Stimulated activated CD4-positive, alpha-beta T cell treated with anti-CD3 and anti-CD28 coated beads, TNF-alpha, amount 100 ng/mL, for 24 hours (primary cell): ENCODE data around the gene FBXL7.

Experiments used
- DNase-seq, 3 experiments: peaks; one replicate each; pipeline ENCODE4 v3.0.0-alpha.2; 2020; ENCODE audit warnings: low read depth in 3 of 3

FBXL7 gene

DNA sequence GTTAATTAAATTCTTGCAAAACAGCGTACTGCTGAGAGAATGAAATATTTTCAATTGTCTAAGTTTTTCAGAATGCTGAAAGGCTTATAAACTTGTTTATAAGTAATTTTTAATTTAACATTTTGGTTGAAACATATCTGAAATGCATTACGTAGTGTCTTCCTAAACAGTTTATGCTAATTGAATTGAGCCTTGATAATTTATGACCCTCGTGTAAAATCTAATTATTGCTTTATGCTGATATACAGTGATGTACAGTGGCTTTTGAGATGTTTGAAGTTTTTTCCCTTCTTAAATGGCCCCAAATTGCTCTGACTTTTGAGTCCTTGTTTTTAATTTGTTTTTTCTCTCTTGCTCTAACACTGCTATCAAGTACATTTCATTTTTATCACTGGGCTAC is 262.7 kb downstream of the FBXL7 start:
- no peak for DNase-seq

DNA sequence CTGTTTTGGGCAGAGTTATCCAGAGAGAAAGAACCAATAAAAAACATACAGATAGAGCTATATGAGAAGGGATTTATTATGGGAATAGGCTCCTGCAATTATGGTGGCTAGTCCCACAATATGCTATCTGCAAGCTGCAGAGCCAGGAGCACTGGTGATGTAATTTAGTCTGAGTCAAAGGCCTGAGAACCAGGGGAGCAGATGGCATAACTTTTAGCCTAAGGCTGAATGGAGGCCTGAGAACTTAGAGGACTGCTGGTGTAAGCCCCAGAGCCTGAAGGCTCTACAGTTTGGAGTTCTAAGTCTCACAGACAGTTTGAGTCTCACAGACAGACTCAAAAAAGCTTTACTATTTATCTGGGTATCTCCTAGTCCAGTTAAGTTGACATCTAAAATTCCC is 263.8 kb downstream of the FBXL7 start:
- DNase-seq, result no peak

- DNase-seq, result no peak
These were observed 269.0 kb downstream of the FBXL7 start for GRCh38 chr5:15768936-15769335.

DNA sequence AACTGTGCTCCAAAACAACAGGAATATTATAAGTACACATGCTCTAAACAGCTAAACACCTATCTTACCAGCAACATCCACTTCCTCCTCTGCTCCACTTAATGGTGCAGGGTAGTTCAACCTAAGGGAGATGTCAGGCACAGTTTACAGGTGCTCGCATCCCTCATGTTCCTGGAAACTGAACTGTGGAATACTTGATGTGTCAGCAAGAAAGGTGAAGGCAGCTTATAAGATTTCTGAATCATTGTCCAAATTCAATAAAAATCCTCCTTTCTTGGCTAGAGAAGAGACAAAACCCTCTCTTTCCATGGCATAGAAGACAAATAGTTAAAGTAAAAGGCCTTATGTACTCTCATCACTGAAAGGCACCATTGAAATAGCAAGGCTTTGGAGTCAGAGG is 272.2 kb downstream of the FBXL7 start:
- no peak for DNase-seq

GRCh38 chr5:15774632-15775031 is 274.7 kb downstream of the FBXL7 start:
- no peak for DNase-seq

GRCh38 chr5:15776346-15776745 is 276.4 kb downstream of the FBXL7 start:
- no peak for DNase-seq

GRCh38 chr5:15783734-15784133 is 283.8 kb downstream of the FBXL7 start:
- DNase-seq, result no peak

DNA sequence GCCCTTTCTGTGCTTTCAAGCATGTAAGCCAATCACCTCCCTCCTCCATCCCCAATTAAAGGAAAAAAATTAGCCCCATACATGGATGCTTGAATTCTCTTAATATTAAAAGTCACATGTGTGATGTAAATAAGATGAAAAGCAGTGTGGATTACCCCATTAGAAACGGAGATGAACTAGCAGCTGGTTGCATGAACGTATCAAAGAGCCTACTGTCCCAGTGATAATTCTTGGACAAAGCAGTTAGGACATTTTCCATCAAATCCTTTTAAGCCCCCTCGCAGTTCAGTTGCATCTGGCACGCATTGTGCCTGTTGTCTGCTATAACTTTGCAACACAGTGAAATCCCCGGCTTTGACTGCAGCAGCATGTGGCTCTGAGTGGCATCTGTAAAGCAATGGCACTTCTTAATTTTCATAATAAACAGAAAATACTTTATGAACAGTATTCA is 285.6 kb downstream of the FBXL7 start:
- DNase-seq, result no peak

GRCh38 chr5:15786326-15786725 is 286.3 kb downstream of the FBXL7 start:
- no peak for DNase-seq

GRCh38 chr5:15786884-15787283 is 286.9 kb downstream of the FBXL7 start:
- no peak for DNase-seq

- no peak for DNase-seq
These were observed 287.7 kb downstream of the FBXL7 start for GRCh38 chr5:15787681-15788080.

DNA sequence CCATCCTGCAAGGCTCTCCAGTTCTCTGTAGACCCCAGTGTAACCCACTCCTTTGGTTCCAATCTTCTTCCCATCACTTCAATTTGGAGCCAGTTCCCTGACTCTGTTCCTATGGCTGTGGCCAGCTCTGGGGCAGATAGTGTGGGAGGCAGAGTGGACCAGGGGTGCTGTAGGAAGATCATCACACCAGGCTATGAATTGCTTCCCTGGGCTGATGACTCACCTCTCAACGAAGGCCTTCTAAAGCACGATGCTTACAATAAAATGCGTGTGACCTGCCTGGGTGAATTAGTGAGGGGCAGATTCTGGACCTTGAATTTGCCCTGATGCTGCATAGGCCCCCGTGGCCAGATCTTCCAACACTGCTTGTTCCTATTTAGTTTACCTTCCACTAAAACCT is 289.7 kb downstream of the FBXL7 start:
- no peak for DNase-seq

DNA sequence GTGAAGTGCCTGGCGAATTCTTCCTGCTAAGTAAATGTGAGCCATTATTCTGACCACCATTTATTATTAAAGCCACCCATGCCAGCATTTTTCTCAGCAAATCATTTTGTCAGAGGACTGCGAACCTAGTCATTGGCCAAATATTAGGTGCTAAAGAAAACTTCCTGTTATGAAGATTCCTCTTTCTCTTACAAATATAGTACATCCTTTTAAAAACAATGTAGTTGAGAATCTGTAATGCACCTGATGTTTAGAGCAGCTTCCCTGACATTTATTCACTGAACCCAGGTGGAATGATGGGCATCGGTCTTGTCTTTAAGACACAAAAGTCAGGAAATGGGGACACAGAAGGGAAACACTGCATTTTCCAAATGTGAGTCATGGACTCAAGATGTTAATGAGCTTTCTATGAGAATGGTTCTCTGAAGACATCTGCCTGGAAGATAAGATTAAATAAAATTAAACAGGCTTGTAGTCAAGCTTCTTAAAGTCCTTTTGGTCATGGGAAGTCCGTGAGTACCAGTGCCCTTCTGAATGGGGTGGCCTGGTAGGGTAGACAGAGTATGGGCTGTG is 290.6 kb downstream of the FBXL7 start:
- DNase-seq, result no peak

DNA sequence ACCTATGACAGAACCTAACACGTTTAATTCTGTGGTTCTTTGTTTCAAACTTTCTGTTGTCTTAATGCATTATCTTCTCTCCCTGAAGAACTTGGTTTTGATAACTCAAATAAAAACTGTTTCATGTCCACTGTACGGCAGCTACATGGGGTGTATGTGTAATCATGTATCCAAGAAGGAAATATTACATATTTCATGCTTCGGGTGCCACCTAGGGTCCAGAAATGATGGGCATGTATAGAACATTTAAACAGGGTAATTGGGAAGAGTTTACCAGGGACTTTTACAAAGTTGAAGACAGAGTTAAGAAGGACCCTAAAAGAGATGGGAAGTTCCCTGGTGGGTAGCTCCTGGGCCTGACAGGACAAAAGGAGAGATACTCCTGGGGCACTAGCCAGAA is 291.3 kb downstream of the FBXL7 start:
- DNase-seq, result no peak

DNA sequence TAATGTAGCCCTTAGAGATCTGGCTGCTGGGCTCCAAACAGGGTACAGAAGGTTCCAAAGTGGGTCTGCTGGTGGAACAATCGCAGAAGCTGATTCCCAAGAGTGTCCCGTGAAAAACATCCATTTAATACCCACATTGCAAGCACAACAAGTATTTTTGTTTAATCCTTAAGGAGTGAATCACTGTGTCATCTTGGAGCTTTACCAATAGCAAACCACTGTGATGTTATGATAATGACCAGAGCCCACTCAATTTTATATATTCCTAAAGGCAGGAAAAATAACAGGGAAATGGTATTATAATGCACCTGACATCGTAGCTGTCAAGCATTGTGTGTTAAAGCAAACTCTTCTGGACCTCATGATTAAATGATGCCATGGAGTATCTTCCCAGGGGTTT is 291.9 kb downstream of the FBXL7 start:
- DNase-seq, result no peak

- DNase-seq, result no peak
These were observed 294.3 kb downstream of the FBXL7 start for GRCh38 chr5:15794052-15794985.

GRCh38 chr5:15796096-15796495 is 296.1 kb downstream of the FBXL7 start:
- no peak for DNase-seq

GRCh38 chr5:15796557-15796956 is 296.6 kb downstream of the FBXL7 start:
- DNase-seq, result no peak

GRCh38 chr5:15797116-15797515 is 297.1 kb downstream of the FBXL7 start:
- DNase-seq, result no peak

- DNase-seq, result no peak
These were observed 298.0 kb downstream of the FBXL7 start for GRCh38 chr5:15798006-15798405.

DNA sequence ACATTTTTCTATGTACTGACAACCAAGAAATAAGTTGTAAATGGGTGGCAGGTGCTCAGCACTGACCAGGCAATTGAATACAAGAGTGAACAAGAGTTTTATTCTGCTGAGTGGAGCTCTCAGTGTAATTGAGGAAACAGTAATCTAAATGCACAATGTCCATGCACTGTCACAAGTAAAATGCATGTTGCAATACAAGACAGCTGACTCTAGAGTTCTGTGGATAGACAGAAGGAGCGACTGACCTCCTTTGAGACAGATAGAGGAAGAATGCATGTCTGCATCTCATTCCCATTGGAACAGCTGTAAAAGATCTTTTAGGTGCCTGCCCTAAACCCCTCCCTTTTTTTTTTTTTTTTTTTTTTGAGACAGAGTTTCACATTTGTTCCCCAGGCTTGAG is 299.0 kb downstream of the FBXL7 start:
- DNase-seq, result no peak

DNA sequence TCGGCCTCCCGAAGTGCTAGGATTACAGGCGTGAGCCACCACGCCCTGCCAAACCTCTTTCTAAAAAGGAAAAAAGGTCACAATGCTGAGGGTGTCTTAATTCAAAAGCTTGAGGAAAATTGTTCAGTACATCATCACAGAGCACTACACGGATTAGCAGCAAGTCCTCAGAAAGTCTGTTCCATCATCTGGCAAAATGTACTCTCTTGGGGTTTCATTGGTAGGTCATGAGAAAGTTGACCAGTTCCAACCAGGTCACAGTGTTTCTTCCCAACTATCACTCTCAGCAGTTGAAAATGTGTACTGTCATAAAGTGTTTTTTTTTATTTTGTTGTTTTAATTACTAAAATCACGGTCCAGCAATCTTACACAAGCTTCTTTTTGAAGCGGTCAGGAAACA is 299.6 kb downstream of the FBXL7 start:
- no peak for DNase-seq

GRCh38 chr5:15803280-15803679 is 303.3 kb downstream of the FBXL7 start:
- DNase-seq, result no peak
